Immature natural killer cell (primary cell): Measurements from ENCODE around the gene MYO1D. TPM values are rescaled to one million over a fixed set of nuclear protein-coding genes. Genes with fewer than 3 reads are reported as not detected.

ENCODE experiments used
- DNase-seq, 3 donors: peaks; one replicate each; pipeline ENCODE4 v3.0.0; 2022; ENCODE audit warnings: mixed read lengths in 1 of 3
- H3K27ac Mint-ChIP-seq, 6 donors: one replicate each; pipeline ENCODE4 v1.8.0; 2020; ENCODE audit warnings: mixed read lengths in 6 of 6, mild to moderate bottlenecking in 5 of 6, inconsistent platforms in 4 of 6, moderate library complexity in 3 of 6
- H3K27me3 Mint-ChIP-seq, 3 donors: one replicate each; pipeline ENCODE4 v1.8.0; 2020 to 2021; ENCODE audit warnings: low read depth in 3 of 3, mild to moderate bottlenecking in 3 of 3, mixed read lengths in 3 of 3, moderate library complexity in 3 of 3, inconsistent platforms in 1 of 3
- H3K36me3 Mint-ChIP-seq, 3 donors: one replicate each; pipeline ENCODE4 v1.8.0; 2020; ENCODE audit warnings: mixed read lengths in 3 of 3, inconsistent platforms in 2 of 3, mild to moderate bottlenecking in 2 of 3
- H3K4me1 Mint-ChIP-seq, 2 donors: one replicate each; pipeline ENCODE4 v1.8.0; 2020; ENCODE audit warnings: inconsistent platforms in 2 of 2, mild to moderate bottlenecking in 2 of 2, mixed read lengths in 2 of 2, moderate library complexity in 1 of 2
- H3K4me3 Mint-ChIP-seq, 5 donors: one replicate each; pipeline ENCODE4 v1.8.0; 2020; ENCODE audit warnings: mild to moderate bottlenecking in 5 of 5, mixed read lengths in 5 of 5, inconsistent platforms in 3 of 5, moderate library complexity in 3 of 5
- H3K9me3 Mint-ChIP-seq, 6 donors: one replicate each; pipeline ENCODE4 v1.8.0; 2020; ENCODE audit warnings: mild to moderate bottlenecking in 6 of 6, mixed read lengths in 6 of 6, inconsistent platforms in 4 of 6, moderate library complexity in 3 of 6
- polyA plus RNA-seq, 3 donors: library from polyadenylated mRNA; unstranded; fragments of 300-500 nt; fragmentation: Illumina TruSeq; gene quantifications; one replicate each; pipeline ENCODE4 v1.2.3, GENCODE V29; 2021

Gene MYO1D
- polyA plus RNA-seq, 3 donors from 2014 or later = 2.0 to 7.9 TPM; not detected in 1

- H3K27me3 Mint-ChIP-seq = peaks cover 0 to 5% (median 1%) of the 10 kb centered on the region in 3 donors
- DNase-seq = no peak
- H3K4me1 Mint-ChIP-seq = peaks cover 32 to 37% of the 10 kb centered on the region in 2 donors
- H3K9me3 Mint-ChIP-seq = no peaks in the 10 kb centered on the region
- H3K36me3 Mint-ChIP-seq = peaks cover 0 to 5% (median 0%) of the 10 kb centered on the region in 3 donors
- H3K4me3 Mint-ChIP-seq = no peak overlapping the region
- H3K27ac Mint-ChIP-seq = no peak overlapping the region
These were observed 381.3 kb downstream of the MYO1D start for GRCh38 chr17:32495359-32496231.

DNA sequence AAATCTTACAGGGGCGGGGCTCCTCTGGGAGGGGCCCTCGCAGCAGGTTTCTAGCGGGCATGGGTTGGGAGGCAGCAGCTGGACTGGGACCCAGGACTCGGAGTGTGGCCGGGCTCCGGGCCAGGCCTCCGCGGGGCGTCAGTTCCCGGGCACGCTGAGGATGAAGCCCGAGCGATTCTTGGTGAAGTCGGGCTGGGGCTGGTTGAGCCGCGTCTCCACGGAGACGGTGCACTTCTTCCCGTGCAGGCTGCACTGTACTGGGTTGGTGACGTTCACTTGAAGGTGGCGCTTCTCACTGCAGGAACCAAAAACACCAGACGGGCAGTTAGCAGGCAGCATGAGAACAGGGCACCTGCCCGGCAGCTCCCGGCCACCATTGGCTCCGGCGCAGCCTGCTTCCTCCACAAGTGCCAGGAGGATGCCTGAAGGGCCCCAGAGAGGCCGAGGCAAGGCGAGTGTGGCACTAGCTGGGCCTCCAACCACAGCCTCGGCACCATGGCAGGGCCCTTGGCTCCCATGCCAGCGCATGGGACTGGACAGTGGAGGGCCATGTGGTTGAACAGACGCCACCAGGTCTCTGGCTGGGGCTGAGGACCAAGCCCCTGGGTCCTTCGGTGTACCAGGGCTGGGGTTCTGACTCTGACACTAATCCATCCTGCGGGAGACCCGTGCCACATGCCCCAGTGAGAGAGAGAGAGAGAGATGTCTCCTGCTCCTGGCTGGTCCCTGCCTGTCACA lies 382.1 kb downstream of the MYO1D start:
- H3K36me3 Mint-ChIP-seq = peaks cover 0 to 9% (median 0%) of the 10 kb centered on the region in 3 donors
- H3K27ac Mint-ChIP-seq = no peak overlapping the region
- peaks cover 0 to 5% (median 0%) of the 10 kb centered on the region in 3 donors for H3K27me3 Mint-ChIP-seq
- no peak overlapping the region for H3K4me3 Mint-ChIP-seq
- H3K9me3 Mint-ChIP-seq = no peaks in the 10 kb centered on the region
- DNase-seq = no peak
- H3K4me1 Mint-ChIP-seq = peaks cover 40 to 42% of the 10 kb centered on the region in 2 donors

DNA sequence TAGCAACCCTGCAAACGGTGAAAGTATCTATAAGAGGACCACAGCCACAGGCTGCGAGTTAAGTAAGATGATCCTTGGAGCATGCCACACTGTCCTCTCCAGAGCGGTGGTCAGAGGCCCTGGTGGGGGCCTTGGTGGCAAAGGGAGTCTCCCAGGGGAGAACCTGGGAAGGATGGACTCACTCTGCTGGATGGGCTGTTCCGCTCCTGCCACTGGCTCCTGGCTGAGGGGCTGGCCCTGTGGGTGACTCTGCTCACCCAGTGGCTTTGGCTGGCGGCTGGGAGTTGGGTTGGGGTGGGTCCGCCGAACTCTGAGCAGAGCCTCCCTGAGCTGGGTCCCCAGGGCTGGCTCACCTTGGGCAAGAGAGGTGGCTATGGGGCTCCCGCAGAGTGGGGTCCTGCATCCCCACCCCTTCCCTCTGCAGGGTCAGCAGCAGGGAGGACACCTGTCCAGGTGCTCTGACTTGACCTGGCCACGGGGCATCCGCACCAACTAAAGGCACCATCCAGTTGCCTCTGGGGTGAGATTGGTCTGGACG lies 382.9 kb downstream of the MYO1D start:
- peaks cover 0 to 17% (median 3%) of the 10 kb centered on the region in 3 donors for H3K36me3 Mint-ChIP-seq
- no peaks in the 10 kb centered on the region for H3K9me3 Mint-ChIP-seq
- peaks cover 48 to 50% of the 10 kb centered on the region in 2 donors for H3K4me1 Mint-ChIP-seq
- H3K4me3 Mint-ChIP-seq = no peak overlapping the region
- DNase-seq = no peak
- H3K27ac Mint-ChIP-seq = no peak overlapping the region
- H3K27me3 Mint-ChIP-seq = peaks cover 0 to 5% (median 0%) of the 10 kb centered on the region in 3 donors

DNA sequence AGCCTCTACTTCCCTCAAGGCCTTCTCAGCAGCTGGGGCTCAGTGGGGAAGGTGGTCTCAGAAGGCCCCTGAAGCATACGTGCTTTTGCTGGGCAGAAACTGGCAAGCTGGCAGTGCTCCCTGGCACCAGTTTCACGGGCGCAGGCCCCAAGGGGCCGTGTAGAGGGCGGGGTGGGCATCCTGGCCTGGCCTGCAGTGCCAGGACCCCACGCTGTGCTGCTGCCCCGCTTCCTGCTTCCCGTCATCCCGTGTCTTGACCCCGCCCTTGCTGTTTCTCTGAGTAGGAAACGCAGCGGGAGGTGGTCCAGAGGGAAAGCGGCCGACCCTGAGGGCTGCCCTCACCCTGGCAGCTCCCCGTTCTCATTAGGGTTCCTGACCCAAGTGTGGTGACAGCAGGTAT lies 383.4 kb downstream of the MYO1D start:
- Mint-ChIP-seq H3K36me3 (peaks cover 0 to 21% (median 3%) of the 10 kb centered on the region in 3 donors), H3K27ac (no peak overlapping the region), H3K4me1 (peaks cover 52 to 55% of the 10 kb centered on the region in 2 donors), H3K4me3 (no peak overlapping the region), H3K9me3 (no peaks in the 10 kb centered on the region), H3K27me3 (peaks cover 0 to 5% (median 0%) of the 10 kb centered on the region in 3 donors)
- no peak for DNase-seq

DNA sequence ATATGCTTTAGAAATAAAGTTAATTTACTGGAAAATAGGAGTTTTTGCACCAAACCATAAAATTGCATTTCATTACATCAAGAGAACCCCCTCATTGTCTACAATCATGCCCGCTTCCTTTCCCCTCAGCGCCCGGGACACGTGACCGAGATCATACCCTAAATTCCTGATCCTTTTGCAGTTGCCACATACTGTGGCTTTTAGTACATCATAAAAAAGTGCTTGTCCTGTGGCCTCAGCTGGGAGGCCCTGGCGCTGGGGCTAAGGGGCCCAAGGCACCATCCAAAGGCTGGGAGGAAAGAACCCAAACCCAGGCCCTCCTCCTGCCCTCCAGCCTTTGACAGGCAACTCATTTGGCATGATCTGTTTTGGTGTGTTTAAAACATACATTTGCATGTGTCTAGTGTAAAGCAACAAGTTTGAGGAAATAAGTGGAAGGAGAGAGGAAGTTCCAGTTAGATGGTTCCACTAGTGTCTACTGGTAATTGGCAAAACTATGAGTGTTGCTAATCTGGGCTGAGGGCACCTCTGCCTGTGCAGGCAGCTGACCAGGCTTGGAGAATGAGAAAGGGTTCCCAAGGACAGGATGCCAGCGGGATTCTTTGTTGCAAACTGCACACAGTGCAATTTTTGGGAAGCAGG lies 384.2 kb downstream of the MYO1D start:
- Mint-ChIP-seq H3K27ac (peak overlapping the region in 5 of 6 donors; percentile 52 to 92 (median 59)), H3K36me3 (peaks cover 0 to 29% (median 7%) of the 10 kb centered on the region in 3 donors), H3K27me3 (peaks cover 3 to 5% (median 4%) of the 10 kb centered on the region in 3 donors), H3K4me1 (peaks cover 60 to 63% of the 10 kb centered on the region in 2 donors), H3K9me3 (no peaks in the 10 kb centered on the region), H3K4me3 (peak overlapping the region in 4 of 5 donors; percentile 54 to 59 (median 56))
- DNase-seq = no peak

GRCh38 chr17:32492264-32492589 lies 384.7 kb downstream of the MYO1D start:
- H3K9me3 Mint-ChIP-seq = no peaks in the 10 kb centered on the region
- peaks cover 65 to 66% of the 10 kb centered on the region in 2 donors for H3K4me1 Mint-ChIP-seq
- peak overlapping the region; percentile 28 to 92 (median 64) for H3K27ac Mint-ChIP-seq
- peaks cover 4 to 6% (median 5%) of the 10 kb centered on the region in 3 donors for H3K27me3 Mint-ChIP-seq
- H3K36me3 Mint-ChIP-seq = peaks cover 3 to 33% (median 10%) of the 10 kb centered on the region in 3 donors
- no peak for DNase-seq
- peak overlapping the region in 4 of 5 donors; percentile 56 to 65 (median 58) for H3K4me3 Mint-ChIP-seq

DNA sequence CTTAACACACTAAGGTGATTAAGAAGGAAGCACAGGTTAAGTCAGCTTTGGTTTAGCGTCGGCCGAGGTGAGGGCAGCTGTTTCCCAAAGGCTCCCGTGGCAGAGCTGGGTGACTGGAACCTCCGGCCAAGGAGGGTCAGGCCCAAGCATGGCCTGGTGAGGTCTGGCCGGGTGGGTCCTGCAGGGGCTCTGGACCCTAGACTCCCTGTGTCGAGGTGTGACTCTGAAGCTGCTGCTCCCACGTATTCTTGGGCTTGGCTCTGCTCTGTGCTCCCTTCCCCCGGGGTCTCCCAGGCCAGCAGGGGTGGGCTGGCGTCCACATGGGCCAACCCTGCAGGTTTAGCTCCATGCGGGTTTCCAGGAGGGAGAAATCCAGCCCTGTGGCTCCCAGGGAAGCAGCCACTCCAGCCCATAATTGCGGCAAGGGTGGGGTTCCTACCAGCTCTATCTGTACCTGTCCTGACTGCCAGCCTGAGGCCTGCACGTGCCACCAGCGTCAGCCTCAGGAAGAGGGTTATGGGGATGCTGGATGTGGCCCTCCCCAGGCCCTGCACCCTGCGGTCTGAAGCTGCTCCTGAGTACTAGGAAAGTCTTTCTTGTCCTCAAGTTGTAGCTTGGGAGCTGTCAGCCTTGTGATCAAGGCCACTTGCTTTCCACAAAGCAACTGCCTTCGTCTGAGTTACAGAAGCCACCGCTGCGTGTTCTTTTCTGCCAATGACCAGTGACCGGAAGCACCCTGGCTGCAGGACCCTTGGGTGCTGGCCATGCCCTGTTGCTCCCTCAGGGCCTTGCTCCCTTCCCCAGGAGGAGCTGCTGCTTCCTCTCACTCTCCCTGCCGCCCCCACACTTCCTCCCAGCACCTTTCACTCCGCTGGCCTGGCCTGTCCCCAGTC lies 385.3 kb downstream of the MYO1D start:
- peak overlapping the region; percentile 28 to 92 (median 64) for H3K27ac Mint-ChIP-seq
- H3K27me3 Mint-ChIP-seq = peaks cover 0 to 6% (median 5%) of the 10 kb centered on the region in 3 donors
- peaks cover 65 to 66% of the 10 kb centered on the region in 2 donors for H3K4me1 Mint-ChIP-seq
- peaks cover 3 to 33% (median 10%) of the 10 kb centered on the region in 3 donors for H3K36me3 Mint-ChIP-seq
- peak overlapping the region in 4 of 5 donors; percentile 56 to 68 (median 62) for H3K4me3 Mint-ChIP-seq
- DNase-seq = peak in 1 of 3 donors; percentile 10
- H3K9me3 Mint-ChIP-seq = no peaks in the 10 kb centered on the region

- peaks cover 3 to 33% (median 10%) of the 10 kb centered on the region in 3 donors for H3K36me3 Mint-ChIP-seq
- H3K27ac Mint-ChIP-seq = peak overlapping the region in 1 of 6 donors; percentile 28
- H3K4me1 Mint-ChIP-seq = peaks cover 65 to 68% of the 10 kb centered on the region in 2 donors
- peak overlapping the region in 4 of 5 donors; percentile 53 to 93 (median 62) for H3K4me3 Mint-ChIP-seq
- no peak for DNase-seq
- no peaks in the 10 kb centered on the region for H3K9me3 Mint-ChIP-seq
- peaks cover 0 to 11% (median 5%) of the 10 kb centered on the region in 3 donors for H3K27me3 Mint-ChIP-seq
These were observed 386.8 kb downstream of the MYO1D start for GRCh38 chr17:32490101-32490482.

GRCh38 chr17:32489320-32490100 lies 387.4 kb downstream of the MYO1D start:
- H3K36me3 Mint-ChIP-seq = peaks cover 3 to 33% (median 10%) of the 10 kb centered on the region in 3 donors
- H3K27me3 Mint-ChIP-seq = peaks cover 1 to 11% (median 5%) of the 10 kb centered on the region in 3 donors
- H3K4me3 Mint-ChIP-seq = peak overlapping the region; percentile 87 to 96 (median 93)
- H3K27ac Mint-ChIP-seq = peak overlapping the region in 5 of 6 donors; percentile 17 to 62 (median 48)
- no peaks in the 10 kb centered on the region for H3K9me3 Mint-ChIP-seq
- peaks cover 67% of the 10 kb centered on the region in 2 donors for H3K4me1 Mint-ChIP-seq
- DNase-seq = no peak

GRCh38 chr17:32488604-32489180 lies 388.2 kb downstream of the MYO1D start:
- Mint-ChIP-seq H3K36me3 (peaks cover 3 to 33% (median 10%) of the 10 kb centered on the region in 3 donors), H3K4me3 (peak overlapping the region; percentile 87 to 96 (median 93)), H3K9me3 (no peaks in the 10 kb centered on the region), H3K4me1 (peaks cover 69 to 74% of the 10 kb centered on the region in 2 donors), H3K27ac (peak overlapping the region in 2 of 6 donors; percentile 31 to 53), H3K27me3 (peaks cover 2 to 11% (median 5%) of the 10 kb centered on the region in 3 donors)
- no peak for DNase-seq

- H3K4me3 Mint-ChIP-seq = peak overlapping the region; percentile 87 to 96 (median 93)
- peaks cover 68 to 72% of the 10 kb centered on the region in 2 donors for H3K4me1 Mint-ChIP-seq
- no peak for DNase-seq
- H3K9me3 Mint-ChIP-seq = no peaks in the 10 kb centered on the region
- H3K27me3 Mint-ChIP-seq = peaks cover 2 to 11% (median 5%) of the 10 kb centered on the region in 3 donors
- peaks cover 3 to 33% (median 10%) of the 10 kb centered on the region in 3 donors for H3K36me3 Mint-ChIP-seq
- peak overlapping the region; percentile 40 to 77 (median 63) for H3K27ac Mint-ChIP-seq
These were observed 388.8 kb downstream of the MYO1D start for GRCh38 chr17:32488177-32488542.
